Measurements from ENCODE around the gene ARHGAP15. TPM values are rescaled to one million over a fixed set of nuclear protein-coding genes. Genes with fewer than 3 reads are reported as not detected.

The ARHGAP15 gene
- total and polyA plus RNA-seq, 10 donors = 55.8 to 219 (median 130) TPM

- no peak for TF ChIP-seq POLR2A (IDR thresholded peaks at IDR 0.05)
- no peak for TF ChIP-seq CTCF (IDR thresholded peaks at IDR 0.05 in 8 of 11, conservative IDR thresholded peaks at IDR 0.05 in 3 of 11)
- TF ChIP-seq POLR2AphosphoS5 (IDR thresholded peaks at IDR 0.05) = no peak
- H3K27ac ChIP-seq = no peak overlapping the region
Measured at GRCh38 chr2:143384111-143384510, 254.9 kb downstream of the ARHGAP15 start.

GRCh38 chr2:143390171-143390570, 261.0 kb downstream of the ARHGAP15 start:
- Histone ChIP-seq H3K27me3 (replicated peaks in 1 of 7) (no peaks in the 10 kb centered on the region), H3K27ac (no peak overlapping the region), H3K4me1 (no peaks in the 10 kb centered on the region), H3K36me3 (peaks cover 0 to 20% (median 2%) of the 10 kb centered on the region in 6 donors), H3K9me3 (no peaks in the 10 kb centered on the region), H3K4me3 (no peak overlapping the region)
- WGBS, 5 donors = 90 to 96% (median 93%) methylated on average over 6 of the region's 6 CpGs
- TF ChIP-seq POLR2A (IDR thresholded peaks at IDR 0.05) (no peak), POLR2AphosphoS5 (IDR thresholded peaks at IDR 0.05) (no peak), CTCF (IDR thresholded peaks at IDR 0.05 in 8 of 11, conservative IDR thresholded peaks at IDR 0.05 in 3 of 11) (no peak)
- no peak for DNase-seq
- intact Hi-C loops (cut with DNase I; ENCODE audit: low total_unique reads) = no loop called here

More at GRCh38 chr2:143384111-143384510, 254.9 kb downstream of the ARHGAP15 start:
- Histone ChIP-seq H3K27me3 (replicated peaks in 1 of 7) (no peaks in the 10 kb centered on the region), H3K36me3 (peaks cover 0 to under 1% (median 0%) of the 10 kb centered on the region in 6 donors), H3K4me1 (no peaks in the 10 kb centered on the region), H3K4me3 (no peak overlapping the region), H3K9me3 (no peaks in the 10 kb centered on the region)
- intact Hi-C loops (cut with DNase I; ENCODE audit: low total_unique reads) = no loop called here
- DNase-seq = no peak
- WGBS, 5 donors = 93 to 96% (median 95%) methylated on average over 6 of the region's 6 CpGs

- intact Hi-C loops (cut with DNase I; ENCODE audit: low total_unique reads) = no loop called here
- no peak for TF ChIP-seq POLR2AphosphoS5 (IDR thresholded peaks at IDR 0.05)
- no peak for TF ChIP-seq POLR2A (IDR thresholded peaks at IDR 0.05)
- TF ChIP-seq CTCF (IDR thresholded peaks at IDR 0.05 in 8 of 11, conservative IDR thresholded peaks at IDR 0.05 in 3 of 11) = no peak
- Histone ChIP-seq H3K9me3 (no peaks in the 10 kb centered on the region), H3K27ac (no peak overlapping the region), H3K4me1 (no peaks in the 10 kb centered on the region), H3K27me3 (replicated peaks in 1 of 7) (no peaks in the 10 kb centered on the region), H3K4me3 (no peak overlapping the region), H3K36me3 (peaks cover 0 to 20% (median 2%) of the 10 kb centered on the region in 6 donors)
- DNase-seq = no peak
Measured at GRCh38 chr2:143392358-143392757, 263.1 kb downstream of the ARHGAP15 start.

- WGBS, 5 donors = 96 to 100% (median 97%) methylated on average over 2 of the region's 2 CpGs
Measured at GRCh38 chr2:143394062-143394461, 264.8 kb downstream of the ARHGAP15 start.

More at GRCh38 chr2:143394062-143394461, 264.8 kb downstream of the ARHGAP15 start:
- Histone ChIP-seq H3K4me1 (peaks cover 0 to 12% (median 7%) of the 10 kb centered on the region in 6 donors), H3K36me3 (peaks cover 0 to 20% (median 2%) of the 10 kb centered on the region in 6 donors), H3K27me3 (replicated peaks in 1 of 7) (no peaks in the 10 kb centered on the region), H3K27ac (no peak overlapping the region), H3K4me3 (no peak overlapping the region), H3K9me3 (no peaks in the 10 kb centered on the region)
- no peak for TF ChIP-seq CTCF (IDR thresholded peaks at IDR 0.05 in 8 of 11, conservative IDR thresholded peaks at IDR 0.05 in 3 of 11)
- TF ChIP-seq POLR2AphosphoS5 (IDR thresholded peaks at IDR 0.05) = no peak
- intact Hi-C loops (cut with DNase I; ENCODE audit: low total_unique reads) = no loop called here
- DNase-seq = no peak

Measured in spleen (tissue), 11 donors.